ENCODE data around the gene KCNS3.

DNA sequence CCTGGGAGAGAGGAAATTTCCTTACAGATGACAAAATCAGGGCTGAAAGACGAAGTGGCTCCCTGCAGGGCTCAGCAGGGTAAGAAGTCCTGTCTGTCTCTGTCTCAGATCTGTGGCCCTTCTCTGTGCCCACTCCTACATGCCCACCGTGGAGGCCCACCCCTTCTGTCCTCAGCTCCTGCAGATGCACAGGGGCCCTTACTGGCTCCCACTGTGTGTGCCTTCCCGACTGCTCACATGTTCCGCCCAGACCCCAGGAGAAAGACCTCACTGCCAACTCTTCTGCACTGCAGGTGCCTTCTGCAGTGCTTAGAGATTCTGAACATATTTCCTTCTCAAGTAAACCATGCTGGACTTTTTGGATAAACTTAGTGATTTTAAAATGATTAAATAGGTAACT, 1.9 kb upstream of the KCNS3 start:
- TF ChIP-seq, protein P1, sequence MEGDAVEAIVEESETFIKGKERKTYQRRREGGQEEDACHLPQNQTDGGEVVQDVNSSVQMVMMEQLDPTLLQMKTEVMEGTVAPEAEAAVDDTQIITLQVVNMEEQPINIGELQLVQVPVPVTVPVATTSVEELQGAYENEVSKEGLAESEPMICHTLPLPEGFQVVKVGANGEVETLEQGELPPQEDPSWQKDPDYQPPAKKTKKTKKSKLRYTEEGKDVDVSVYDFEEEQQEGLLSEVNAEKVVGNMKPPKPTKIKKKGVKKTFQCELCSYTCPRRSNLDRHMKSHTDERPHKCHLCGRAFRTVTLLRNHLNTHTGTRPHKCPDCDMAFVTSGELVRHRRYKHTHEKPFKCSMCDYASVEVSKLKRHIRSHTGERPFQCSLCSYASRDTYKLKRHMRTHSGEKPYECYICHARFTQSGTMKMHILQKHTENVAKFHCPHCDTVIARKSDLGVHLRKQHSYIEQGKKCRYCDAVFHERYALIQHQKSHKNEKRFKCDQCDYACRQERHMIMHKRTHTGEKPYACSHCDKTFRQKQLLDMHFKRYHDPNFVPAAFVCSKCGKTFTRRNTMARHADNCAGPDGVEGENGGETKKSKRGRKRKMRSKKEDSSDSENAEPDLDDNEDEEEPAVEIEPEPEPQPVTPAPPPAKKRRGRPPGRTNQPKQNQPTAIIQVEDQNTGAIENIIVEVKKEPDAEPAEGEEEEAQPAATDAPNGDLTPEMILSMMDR (conservative IDR thresholded peaks at IDR 0.05; ENCODE audit: low read length), result no peak
- TF ChIP-seq EZH2phosphoT487 (IDR thresholded peaks at IDR 0.05; ENCODE audit: borderline replicate concordance, low read depth, low read length), result no peak
